ENCODE measurements around the gene ADAM12.

GRCh38 chr10:126268013-126268920 is 120.0 kb downstream of the ADAM12 start:
- TF ChIP-seq EP300 (IDR thresholded peaks at IDR 0.05) (no peak), POLR2A (IDR thresholded peaks at IDR 0.05) (no peak), CTCF (IDR thresholded peaks at IDR 0.05) (no peak)
